ENCODE measurements around the gene CDH23. TPM values are rescaled to one million over a fixed set of nuclear protein-coding genes. Genes with fewer than 3 reads are reported as not detected.

The CDH23 gene
- total and polyA plus RNA-seq, 10 of the 15 experiments (the other 5 are each of a cell fraction or from before 2014, with no cell fraction given), result 0.09 to 0.40 (median 0.15) TPM; not detected in 1

GRCh38 chr10:71528371-71529206 is 131.9 kb downstream of the CDH23 start:
- Histone ChIP-seq H3K4me3 (no peak overlapping the region), H3K27ac (ENCODE audit: control insufficient read depth, insufficient read depth) (no peak overlapping the region), H2AFZ (ENCODE audit: control insufficient read depth, low read depth, low read length) (no peak overlapping the region), H3K79me2 (ENCODE audit: control insufficient read depth, insufficient read depth, low read length) (no peaks in the 10 kb centered on the region), H3K4me2 (ENCODE audit: control insufficient read depth, insufficient read depth) (no peak overlapping the region), H3K36me3 (ENCODE audit: control insufficient read depth in 2 of 2, insufficient read depth in 2 of 2, low read length in 1 of 2) (no peaks in the 10 kb centered on the region), H3K9ac (ENCODE audit: control insufficient read depth, insufficient read depth, low read length) (no peak overlapping the region), H3K9me3 (replicated peaks; ENCODE audit: control insufficient read depth, insufficient read depth, low read length) (no peaks in the 10 kb centered on the region; the same call in 2 of the 3 replicates), H3K4me1 (ENCODE audit: control insufficient read depth, insufficient read depth, low read length) (no peaks in the 10 kb centered on the region), H3K27me3 (replicated peaks in 1 of 2; ENCODE audit: control insufficient read depth in 2 of 2, insufficient read depth in 2 of 2, low read length in 1 of 2) (peaks cover 0 to 2% of the 10 kb centered on the region in 2 experiments; a peak in 3 of 4 replicates), H4K20me1 (ENCODE audit: control insufficient read depth, insufficient read depth) (no peaks in the 10 kb centered on the region; the same call in 1 of the 2 replicates)
- intact Hi-C loops (cut with micrococcal nuclease; ENCODE audit: unreplicated experiment), result no loop called here
- FAIRE-seq, result no peak
- in situ Hi-C loops (cut with MboI), result no loop called here
- TF ChIP-seq ZNF24 (IDR thresholded peaks at IDR 0.05) (no peak), IRF5 (IDR thresholded peaks at IDR 0.05; ENCODE audit: borderline replicate concordance) (no peak), ZNF592 (IDR thresholded peaks at IDR 0.05) (no peak), FOXM1 (IDR thresholded peaks at IDR 0.05; ENCODE audit: low read depth, low read length) (no peak), HDGF (IDR thresholded peaks at IDR 0.05) (no peak), KAT2A (conservative IDR thresholded peaks at IDR 0.05; ENCODE audit: control insufficient read depth, low read depth, low read length) (no peak), NFIC (IDR thresholded peaks at IDR 0.05; ENCODE audit: low read depth, low read length) (no peak), POLR2AphosphoS2 (IDR thresholded peaks at IDR 0.05; ENCODE audit: low read depth, low read length) (no peak), BCL3 (IDR thresholded peaks at IDR 0.05; ENCODE audit: borderline replicate concordance, insufficient read depth, low read depth, low read length, poor library complexity, severe bottlenecking) (no peak), GABPA (IDR thresholded peaks at IDR 0.05; ENCODE audit: low read depth) (no peak)
- TF ChIP-seq, protein P1, sequence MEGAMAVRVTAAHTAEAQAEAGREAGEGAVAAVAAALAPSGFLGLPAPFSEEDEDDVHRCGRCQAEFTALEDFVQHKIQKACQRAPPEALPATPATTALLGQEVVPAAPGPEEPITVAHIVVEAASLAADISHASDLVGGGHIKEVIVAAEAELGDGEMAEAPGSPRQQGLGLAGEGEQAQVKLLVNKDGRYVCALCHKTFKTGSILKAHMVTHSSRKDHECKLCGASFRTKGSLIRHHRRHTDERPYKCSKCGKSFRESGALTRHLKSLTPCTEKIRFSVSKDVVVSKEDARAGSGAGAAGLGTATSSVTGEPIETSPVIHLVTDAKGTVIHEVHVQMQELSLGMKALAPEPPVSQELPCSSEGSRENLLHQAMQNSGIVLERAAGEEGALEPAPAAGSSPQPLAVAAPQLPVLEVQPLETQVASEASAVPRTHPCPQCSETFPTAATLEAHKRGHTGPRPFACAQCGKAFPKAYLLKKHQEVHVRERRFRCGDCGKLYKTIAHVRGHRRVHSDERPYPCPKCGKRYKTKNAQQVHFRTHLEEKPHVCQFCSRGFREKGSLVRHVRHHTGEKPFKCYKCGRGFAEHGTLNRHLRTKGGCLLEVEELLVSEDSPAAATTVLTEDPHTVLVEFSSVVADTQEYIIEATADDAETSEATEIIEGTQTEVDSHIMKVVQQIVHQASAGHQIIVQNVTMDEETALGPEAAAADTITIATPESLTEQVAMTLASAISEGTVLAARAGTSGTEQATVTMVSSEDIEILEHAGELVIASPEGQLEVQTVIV (IDR thresholded peaks at IDR 0.05; ENCODE audit: borderline replicate concordance, partially characterized antibody), result no peak
- ChIA-PET RAD21 (ENCODE audit: unreplicated experiment) (no interaction called here), SMC1A (ENCODE audit: uncharacterized antibody, unreplicated experiment) (no interaction called here), CTCF (no interaction called here), POLR2A (no interaction called here)
- no peak for ATAC-seq
- BruUV-seq (replicated peaks), result no TSS peak
- no peak for DNase-seq (ENCODE audit: low read depth, low spot score)
- 42% methylated on average over 17 of the region's 17 CpGs for WGBS (ENCODE audit: insufficient coverage, insufficient replicate concordance, low lambda C conversion rate, missing lambda C conversion rate)

Data from GM12878 (cell line).